BLaER1 (cell line): ENCODE measurements around the gene FBXW2.

ENCODE experiments used
- H3K27ac ChIP-seq: shearing (Covaris generic); formaldehyde crosslinking; 2 replicates; pipeline ENCODE4 v1.8.1; 2022
- H3K27me3 ChIP-seq: shearing (Covaris generic); formaldehyde crosslinking; 2 replicates; pipeline ENCODE4 v1.8.1; 2022
- H3K36me3 ChIP-seq: shearing (Covaris generic); formaldehyde crosslinking; 2 replicates; pipeline ENCODE4 v1.8.1; 2022
- H3K4me1 ChIP-seq: shearing (Covaris generic); formaldehyde crosslinking; 2 replicates; pipeline ENCODE4 v1.8.1; 2022
- H3K4me2 ChIP-seq: shearing (Covaris generic); formaldehyde crosslinking; 2 replicates; pipeline ENCODE4 v1.8.1; 2022
- H3K4me3 ChIP-seq: shearing (Covaris generic); formaldehyde crosslinking; 2 replicates; pipeline ENCODE4 v1.8.1; 2022
- H3K9ac ChIP-seq: shearing (Covaris generic); formaldehyde crosslinking; 2 replicates; pipeline ENCODE4 v1.8.1; 2022
- H3K9me3 ChIP-seq: shearing (Covaris generic); formaldehyde crosslinking; 2 replicates; pipeline ENCODE4 v1.8.1; 2022
- H4K20me1 ChIP-seq: shearing (Covaris generic); formaldehyde crosslinking; 2 replicates; pipeline ENCODE4 v1.8.1; 2022
- Cebpa-rat ChIP-seq: shearing (Covaris generic); IDR thresholded peaks from 2 replicates; pipeline ENCODE4 v1.8.1; 2022

FBXW2 gene

GRCh38 chr9:120720404-120720803, 72.8 kb downstream of the FBXW2 start:
- Histone ChIP-seq H3K4me2 (no peak overlapping the region), H3K36me3 (no peaks in the 10 kb centered on the region), H4K20me1 (no peaks in the 10 kb centered on the region), H3K27me3 (no peaks in the 10 kb centered on the region), H3K27ac (no peak overlapping the region), H3K4me1 (peaks cover 4% of the 10 kb centered on the region), H3K9ac (no peak overlapping the region), H3K4me3 (no peak overlapping the region), H3K9me3 (no peaks in the 10 kb centered on the region)
- no peak for TF ChIP-seq Cebpa-rat

- Histone ChIP-seq H3K4me2 (no peak overlapping the region), H3K36me3 (no peaks in the 10 kb centered on the region), H3K27me3 (no peaks in the 10 kb centered on the region), H3K9me3 (no peaks in the 10 kb centered on the region), H3K9ac (no peak overlapping the region), H3K4me3 (no peak overlapping the region), H3K4me1 (peaks cover 10% of the 10 kb centered on the region), H3K27ac (no peak overlapping the region), H4K20me1 (no peaks in the 10 kb centered on the region)
- TF ChIP-seq Cebpa-rat = no peak
Measured at GRCh38 chr9:120718316-120718715, 74.9 kb downstream of the FBXW2 start.

GRCh38 chr9:120717176-120717575, 76.0 kb downstream of the FBXW2 start:
- H4K20me1 ChIP-seq = peaks cover 11% of the 10 kb centered on the region; the same call in 1 of the 2 replicates
- TF ChIP-seq Cebpa-rat = no peak
- no peak overlapping the region for H3K4me3 ChIP-seq
- no peak overlapping the region for H3K4me2 ChIP-seq
- no peaks in the 10 kb centered on the region for H3K9me3 ChIP-seq
- H3K27ac ChIP-seq = no peak overlapping the region
- no peaks in the 10 kb centered on the region for H3K36me3 ChIP-seq
- no peak overlapping the region for H3K9ac ChIP-seq
- peaks cover 21% of the 10 kb centered on the region for H3K4me1 ChIP-seq
- no peaks in the 10 kb centered on the region for H3K27me3 ChIP-seq

- Histone ChIP-seq H3K9ac (no peak overlapping the region), H3K27ac (no peak overlapping the region), H3K36me3 (no peaks in the 10 kb centered on the region), H3K4me1 (peaks cover 28% of the 10 kb centered on the region), H3K27me3 (no peaks in the 10 kb centered on the region), H3K9me3 (no peaks in the 10 kb centered on the region), H3K4me2 (no peak overlapping the region), H4K20me1 (peaks cover 18% of the 10 kb centered on the region; the same call in 1 of the 2 replicates), H3K4me3 (no peak overlapping the region)
- TF ChIP-seq Cebpa-rat = no peak
Measured at GRCh38 chr9:120716483-120716882, 76.7 kb downstream of the FBXW2 start.

DNA sequence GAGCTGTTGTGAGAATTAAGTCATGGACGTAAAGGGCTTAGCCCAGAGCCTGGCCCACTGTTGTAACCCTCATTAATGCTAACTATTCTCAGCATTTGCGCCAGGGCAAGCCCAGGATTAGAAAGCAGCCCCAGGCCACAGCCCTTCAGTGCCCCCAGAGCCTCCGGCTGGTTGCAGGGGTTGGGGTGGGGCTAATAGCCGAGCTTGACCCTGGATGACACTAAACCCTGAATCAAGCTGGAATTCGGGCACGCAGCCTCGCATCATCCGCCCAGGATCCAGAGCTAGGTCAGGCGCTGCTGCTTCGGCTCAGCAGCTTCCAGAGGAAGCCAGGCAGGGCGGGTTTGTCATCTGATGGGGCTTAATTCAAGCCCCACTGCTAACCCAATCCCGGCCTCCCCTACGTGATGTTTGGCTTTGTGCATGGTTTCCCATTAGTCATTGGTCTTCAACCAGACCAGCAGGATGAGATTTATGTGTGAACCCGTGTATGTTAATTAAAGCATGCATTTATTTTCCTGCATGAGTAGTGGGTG, 77.8 kb downstream of the FBXW2 start:
- Histone ChIP-seq H3K9ac (no peak overlapping the region; the same call in 1 of the 2 replicates), H4K20me1 (peaks cover 19% of the 10 kb centered on the region; the same call in 1 of the 2 replicates), H3K4me3 (peak overlapping the region; percentile 92), H3K4me1 (peaks cover 38% of the 10 kb centered on the region), H3K9me3 (no peaks in the 10 kb centered on the region), H3K27me3 (no peaks in the 10 kb centered on the region), H3K27ac (no peak overlapping the region; the same call in 1 of the 2 replicates), H3K36me3 (no peaks in the 10 kb centered on the region), H3K4me2 (peak overlapping the region; percentile 74)
- no peak for TF ChIP-seq Cebpa-rat

GRCh38 chr9:120714846-120715388, 78.3 kb downstream of the FBXW2 start:
- H3K9me3 ChIP-seq = no peaks in the 10 kb centered on the region
- TF ChIP-seq Cebpa-rat = no peak
- H4K20me1 ChIP-seq = peaks cover 19% of the 10 kb centered on the region; the same call in 1 of the 2 replicates
- no peaks in the 10 kb centered on the region for H3K27me3 ChIP-seq
- H3K27ac ChIP-seq = peak overlapping the region; percentile 87
- peaks cover 44% of the 10 kb centered on the region for H3K4me1 ChIP-seq
- H3K4me2 ChIP-seq = peak overlapping the region; percentile 74
- H3K4me3 ChIP-seq = peak overlapping the region; percentile 92
- peak overlapping the region; percentile 91 for H3K9ac ChIP-seq
- H3K36me3 ChIP-seq = no peaks in the 10 kb centered on the region

DNA sequence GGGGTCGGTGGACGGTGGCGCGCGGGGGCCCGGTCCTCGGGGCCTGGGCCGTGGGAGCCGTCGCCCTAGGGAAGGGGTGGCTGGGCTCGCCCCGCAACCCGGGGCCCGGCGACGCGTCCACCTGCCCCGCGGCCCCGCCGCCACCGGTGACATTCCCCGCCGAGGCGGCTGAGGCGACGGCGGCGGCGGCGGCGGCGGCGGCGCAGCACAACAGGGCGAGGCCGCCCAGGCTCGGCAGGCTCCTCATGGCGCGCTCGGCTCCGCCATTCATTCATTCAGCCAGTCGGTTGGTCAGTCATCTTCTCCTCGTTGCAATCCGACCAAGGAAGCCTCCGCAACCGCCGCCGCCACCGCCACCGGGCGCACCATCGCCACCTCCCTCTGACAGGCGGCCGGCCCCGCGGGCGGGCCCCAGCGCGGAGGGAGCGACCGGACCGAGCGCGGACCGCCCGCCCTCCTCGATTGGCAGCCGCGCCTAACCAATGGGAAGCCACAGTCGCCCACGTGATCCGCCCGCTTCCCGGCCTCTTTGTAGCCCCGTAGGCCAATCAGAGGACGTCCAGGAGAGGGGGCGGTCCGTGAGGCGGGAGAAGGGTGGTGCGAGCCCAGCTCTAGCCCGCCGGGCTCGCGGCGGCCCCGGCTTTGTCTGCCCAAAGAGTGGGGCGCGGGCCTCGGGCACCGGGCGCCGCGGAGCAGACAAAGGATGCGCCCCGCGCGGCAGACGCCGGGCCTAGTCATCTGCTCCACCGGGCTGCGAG, 78.9 kb downstream of the FBXW2 start, which contains the start of gene MEGF9:
MEGF9 (minus strand) TSS at position 383 of the 758 bp plus-strand sequence; CDS start at position 271, 112 bp downstream.
- Histone ChIP-seq H3K4me1 (peaks cover 50% of the 10 kb centered on the region), H3K27ac (peak within 1 kb of the TSS; percentile 87), H3K4me3 (peak within 1 kb of the TSS; percentile 92), H3K9me3 (no peaks in the 10 kb centered on the region), H4K20me1 (peaks cover 19% of the 10 kb centered on the region; the same call in 1 of the 2 replicates), H3K9ac (peak within 1 kb of the TSS; percentile 91), H3K36me3 (no peaks in the 10 kb centered on the region), H3K4me2 (peak within 1 kb of the TSS; percentile 93), H3K27me3 (no peaks in the 10 kb centered on the region)
- TF ChIP-seq Cebpa-rat = no peak

DNA sequence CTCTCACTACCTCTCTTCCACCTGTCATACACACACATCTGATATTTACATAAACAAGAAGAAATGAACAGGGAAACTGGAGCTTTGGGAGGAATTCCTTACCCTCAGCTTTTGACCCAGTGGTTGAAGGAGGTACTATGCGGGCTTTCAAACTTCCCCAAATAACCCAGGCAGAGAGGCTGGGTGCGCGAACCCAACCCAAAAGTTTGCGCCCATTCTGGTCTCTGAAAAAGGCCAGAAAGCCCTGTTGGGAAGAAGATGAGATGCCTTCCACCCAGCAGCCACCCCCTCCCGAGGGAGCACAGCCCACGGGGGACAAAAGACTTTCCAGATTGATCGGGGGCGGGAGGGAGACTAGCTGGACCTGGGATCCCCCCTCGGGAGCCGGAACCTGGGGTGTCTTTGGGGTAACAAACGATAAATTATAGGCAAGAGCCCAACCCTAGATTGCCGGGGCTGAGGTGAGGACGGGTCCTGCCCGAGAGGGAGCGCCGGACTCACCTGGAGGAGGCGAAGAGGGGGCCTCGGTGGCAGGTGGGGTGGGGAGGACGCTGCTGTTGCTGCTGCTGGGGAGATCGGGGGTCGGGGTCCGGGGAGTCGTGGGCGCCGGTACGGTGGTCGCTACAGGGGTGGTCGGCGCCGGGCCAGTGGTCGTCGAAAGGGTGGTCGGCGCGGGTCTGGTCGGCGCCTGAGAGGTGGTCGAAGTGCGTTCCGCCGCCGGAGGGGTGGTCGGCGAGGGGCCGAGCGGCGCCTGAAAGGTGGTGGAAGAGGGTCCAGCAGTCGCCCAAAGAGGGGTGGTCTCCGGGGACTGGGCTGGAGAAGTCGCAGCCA, 79.7 kb downstream of the FBXW2 start:
- TF ChIP-seq Cebpa-rat = no peak

DNA sequence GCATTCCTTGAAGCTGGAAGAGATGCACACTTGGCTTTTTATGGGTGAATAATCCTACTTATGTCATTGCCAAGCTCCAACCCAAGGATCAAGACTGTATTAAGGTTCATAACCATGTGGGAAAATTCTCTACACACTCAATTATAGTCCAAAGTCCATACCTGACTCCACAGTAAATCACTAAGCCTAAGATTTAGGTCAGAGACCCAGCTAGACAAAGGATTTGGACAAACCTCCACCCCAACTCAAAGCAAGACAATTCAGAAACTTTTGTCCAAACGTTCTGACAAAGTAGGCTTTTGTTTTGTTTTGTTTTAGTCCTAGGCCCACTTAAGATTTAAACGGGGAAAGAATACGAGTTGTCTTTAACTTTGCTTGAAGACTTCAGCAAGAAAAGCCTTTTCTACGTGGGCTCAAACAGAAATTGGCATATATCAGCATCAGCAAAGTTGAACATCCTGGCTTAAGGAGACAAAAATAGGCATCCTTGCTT, 80.6 kb downstream of the FBXW2 start:
- H3K9ac ChIP-seq = peak overlapping the region; percentile 91
- H3K36me3 ChIP-seq = peaks cover 4% of the 10 kb centered on the region; the same call in 1 of the 2 replicates
- H3K9me3 ChIP-seq = no peaks in the 10 kb centered on the region
- H3K4me2 ChIP-seq = peak overlapping the region; percentile 93
- no peak for TF ChIP-seq Cebpa-rat
- H3K4me1 ChIP-seq = peaks cover 58% of the 10 kb centered on the region
- peaks cover 19% of the 10 kb centered on the region; the same call in 1 of the 2 replicates for H4K20me1 ChIP-seq
- H3K27me3 ChIP-seq = no peaks in the 10 kb centered on the region
- peak overlapping the region; percentile 92 for H3K4me3 ChIP-seq
- H3K27ac ChIP-seq = no peak overlapping the region

More for the DNA sequence above, 79.7 kb downstream of the FBXW2 start:
- Histone ChIP-seq H3K9ac (peak overlapping the region; percentile 91), H3K27ac (peak overlapping the region; percentile 87), H3K4me1 (peaks cover 58% of the 10 kb centered on the region), H3K36me3 (no peaks in the 10 kb centered on the region), H3K9me3 (no peaks in the 10 kb centered on the region), H3K4me2 (peak overlapping the region; percentile 93), H3K27me3 (no peaks in the 10 kb centered on the region), H4K20me1 (peaks cover 19% of the 10 kb centered on the region; the same call in 1 of the 2 replicates), H3K4me3 (peak overlapping the region; percentile 92)
